Measurements from ENCODE around the gene FILIP1.

GRCh38 chr6:75337835-75338580 lies 155.6 kb downstream of the FILIP1 start:
- TF ChIP-seq CTCF (IDR thresholded peaks at IDR 0.05; ENCODE audit: insufficient read depth, low read length, poor library complexity, severe bottlenecking) (no peak), EZH2phosphoT487 (conservative IDR thresholded peaks at IDR 0.05; ENCODE audit: low read length) (no peak)

Data from SU-DHL-6 (cell line).